Loucy (cell line): ENCODE data around the gene FARSA.
A peak's percentile ranks its signal among the peaks of the same experiment; 100 is the strongest.

Source experiments
- H2AFZ ChIP-seq: fragments of 200-600 bp; sonication (generic); 2 replicates; pipeline ENCODE4 v1.6.0; 2016; ENCODE audit warnings: antibody characterized with exemption, mild to moderate bottlenecking, low read length, moderate library complexity
- H3F3A ChIP-seq: fragments of 200-600 bp; 2 replicates; pipeline ENCODE4 v1.6.0; 2016; ENCODE audit warnings: antibody characterized with exemption, low read depth, mild to moderate bottlenecking
- H3K27me3 ChIP-seq: fragments of 200-600 bp; sonication (generic); 2 replicates; pipeline ENCODE4 v1.6.1; 2014; ENCODE audit warnings: low read length, mild to moderate bottlenecking; ENCODE audit not compliant: insufficient read depth, poor library complexity, severe bottlenecking
- H3K36me3 ChIP-seq: fragments of 200-600 bp; sonication (generic); 2 replicates; pipeline ENCODE4 v1.6.1; 2016; ENCODE audit warnings: low read length; ENCODE audit not compliant: insufficient read depth
- H3K4me1 ChIP-seq: fragments of 200-600 bp; sonication (generic); 2 replicates; pipeline ENCODE4 v1.5.1; 2014; ENCODE audit warnings: low read length, mild to moderate bottlenecking; ENCODE audit not compliant: insufficient read depth, poor library complexity, severe bottlenecking
- H3K4me2 ChIP-seq: fragments of 200-600 bp; sonication (generic); 2 replicates; pipeline ENCODE4 v1.6.0; 2014; ENCODE audit warnings: antibody characterized with exemption, low read length, low read depth, mild to moderate bottlenecking; ENCODE audit not compliant: poor library complexity, severe bottlenecking
- H3K4me3 ChIP-seq: fragments of 200-600 bp; sonication (generic); 2 replicates; pipeline ENCODE4 v1.5.1; 2014; ENCODE audit warnings: low read length, mild to moderate bottlenecking, mixed read lengths; ENCODE audit not compliant: poor library complexity, severe bottlenecking
- H3K79me2 ChIP-seq: fragments of 200-600 bp; sonication (generic); 2 replicates; pipeline ENCODE4 v1.6.1; 2014; ENCODE audit warnings: low read length; ENCODE audit not compliant: insufficient read depth
- H3K9ac ChIP-seq: fragments of 200-600 bp; sonication (generic); 2 replicates; pipeline ENCODE4 v1.6.0; 2014; ENCODE audit warnings: mild to moderate bottlenecking, low read depth, low read length, moderate library complexity; ENCODE audit not compliant: poor library complexity, severe bottlenecking
- H3K9me2 ChIP-seq: fragments of 200-600 bp; sonication (generic); replicated peaks from 2 replicates; pipeline ENCODE4 v1.6.1; 2016; ENCODE audit warnings: low read depth, low read length, mixed read lengths
- H3K9me3 ChIP-seq: fragments of 200-600 bp; sonication (generic); 2 replicates; pipeline ENCODE4 v1.6.1; 2014; ENCODE audit warnings: mild to moderate bottlenecking, antibody characterized with exemption, low read length, low read depth; ENCODE audit not compliant: insufficient read depth
- H4K20me1 ChIP-seq: fragments of 200-600 bp; sonication (generic); 2 replicates; pipeline ENCODE4 v1.6.0; 2014; ENCODE audit warnings: antibody characterized with exemption, low read length, mild to moderate bottlenecking; ENCODE audit not compliant: insufficient read depth, poor library complexity, severe bottlenecking
- CTCF ChIP-seq: fragments of 200-600 bp; sonication (generic); conservative IDR thresholded peaks from 2 replicates; pipeline ENCODE4 v1.5.1; 2014; ENCODE audit warnings: mild to moderate bottlenecking, antibody characterized with exemption, low read length
- EZH2phosphoT487 ChIP-seq: fragments of 200-600 bp; IDR thresholded peaks from 2 replicates; pipeline ENCODE4 v1.6.1; 2018; ENCODE audit warnings: antibody characterized with exemption, mild to moderate bottlenecking, moderate library complexity, borderline replicate concordance

The FARSA gene

GRCh38 chr19:12948612-12949362 is 15.3 kb upstream of the FARSA start:
- peaks cover 30% of the 10 kb centered on the region for H3K4me1 ChIP-seq
- no peaks in the 10 kb centered on the region for H3K9me2 ChIP-seq
- H4K20me1 ChIP-seq, result peaks cover 54% of the 10 kb centered on the region
- H3F3A ChIP-seq, result peaks cover 17% of the 10 kb centered on the region
- TF ChIP-seq CTCF, result no peak
- TF ChIP-seq EZH2phosphoT487, result no peak
- peak overlapping the region; percentile 91 for H3K4me2 ChIP-seq
- H3K79me2 ChIP-seq, result peaks cover 80% of the 10 kb centered on the region
- no peak overlapping the region for H3K4me3 ChIP-seq
- H3K36me3 ChIP-seq, result peaks cover 49% of the 10 kb centered on the region
- no peak overlapping the region for H3K9ac ChIP-seq
- no peak overlapping the region for H2AFZ ChIP-seq
- H3K27me3 ChIP-seq, result no peaks in the 10 kb centered on the region
- H3K9me3 ChIP-seq, result no peaks in the 10 kb centered on the region

GRCh38 chr19:12947702-12948611 is 14.4 kb upstream of the FARSA start:
- Histone ChIP-seq H3K9me2 (no peaks in the 10 kb centered on the region), H3K4me2 (peak overlapping the region; percentile 91), H3K79me2 (peaks cover 81% of the 10 kb centered on the region), H2AFZ (no peak overlapping the region), H3K27me3 (no peaks in the 10 kb centered on the region), H3K9me3 (no peaks in the 10 kb centered on the region), H3K4me3 (peak overlapping the region; percentile 96), H3K9ac (peak overlapping the region; percentile 91), H4K20me1 (peaks cover 62% of the 10 kb centered on the region), H3K4me1 (peaks cover 37% of the 10 kb centered on the region), H3F3A (peaks cover 24% of the 10 kb centered on the region), H3K36me3 (peaks cover 52% of the 10 kb centered on the region)
- TF ChIP-seq EZH2phosphoT487 (no peak), CTCF (no peak)

GRCh38 chr19:12946731-12947496 is 13.4 kb upstream of the FARSA start:
- Histone ChIP-seq H3K4me1 (peaks cover 42% of the 10 kb centered on the region), H3K27me3 (no peaks in the 10 kb centered on the region), H3K36me3 (peaks cover 58% of the 10 kb centered on the region), H3K4me3 (peak overlapping the region; percentile 96), H3F3A (peaks cover 26% of the 10 kb centered on the region), H3K4me2 (peak overlapping the region; percentile 91), H3K9me2 (no peaks in the 10 kb centered on the region), H4K20me1 (peaks cover 72% of the 10 kb centered on the region), H3K9me3 (no peaks in the 10 kb centered on the region), H3K9ac (peak overlapping the region; percentile 91), H2AFZ (no peak overlapping the region), H3K79me2 (peaks cover 85% of the 10 kb centered on the region)
- TF ChIP-seq CTCF (no peak), EZH2phosphoT487 (no peak)
